ENCODE results near the gene NMS.
"Not testable (repeated sequence)": the region's sequence is repeated elsewhere in the genome, so short reads cannot be mapped to it uniquely, and the experiment has no call there.

The NMS gene, protein sequence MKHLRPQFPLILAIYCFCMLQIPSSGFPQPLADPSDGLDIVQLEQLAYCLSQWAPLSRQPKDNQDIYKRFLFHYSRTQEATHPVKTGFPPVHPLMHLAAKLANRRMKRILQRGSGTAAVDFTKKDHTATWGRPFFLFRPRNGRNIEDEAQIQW

GRCh38 chr2:100470182-100470581, at the start of gene NMS:
Gene NMS (plus strand): TSS chr2:100470482. CDS start chr2:100470489, 7 bp downstream.
- no peak for DNase-seq

DNA sequence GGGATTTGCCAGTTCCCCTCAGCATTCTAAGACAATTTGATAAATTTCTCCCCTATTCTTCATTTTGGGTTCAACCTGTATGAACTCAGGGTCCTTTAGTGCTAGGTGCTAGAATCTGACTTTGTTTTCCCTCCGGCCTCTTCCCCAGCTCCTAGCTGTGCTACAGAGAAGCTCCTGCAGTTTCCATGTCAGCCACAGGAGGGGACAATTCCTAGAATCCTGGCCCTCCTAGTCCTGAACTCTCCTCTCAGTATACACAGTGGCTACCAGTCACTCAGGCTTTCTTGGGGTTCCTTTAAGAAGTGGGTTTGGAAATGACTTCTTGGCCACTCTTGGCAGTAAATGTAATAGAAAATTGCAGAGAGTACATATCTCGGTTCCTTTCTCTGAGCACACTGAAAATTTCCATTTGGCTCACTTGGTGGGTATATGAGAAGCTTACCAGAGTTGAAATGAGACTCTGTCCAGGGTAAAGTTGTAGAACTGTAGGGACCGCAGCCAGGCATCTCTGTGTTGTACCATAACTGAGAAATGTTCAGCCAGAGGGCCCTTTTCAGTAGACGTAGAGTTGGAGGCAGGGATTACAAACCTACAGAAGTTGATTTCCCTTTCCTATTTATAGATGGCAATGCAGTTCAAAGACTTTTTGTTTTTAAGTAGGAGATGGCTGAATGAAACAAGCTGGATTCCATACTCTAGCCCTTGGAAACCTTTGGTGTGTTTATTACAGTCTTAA, 47.8 kb upstream of the NMS start:
- DNase-seq: no peak

- DNase-seq: no peak
Observed at GRCh38 chr2:100423631-100424030, 46.7 kb upstream of the NMS start.

- no peak for DNase-seq
Observed at GRCh38 chr2:100424277-100424875, 45.9 kb upstream of the NMS start.

- no peak for DNase-seq
Observed at GRCh38 chr2:100425107-100425506, 45.2 kb upstream of the NMS start.

GRCh38 chr2:100425573-100426383, 44.5 kb upstream of the NMS start:
- no peak for DNase-seq

DNA sequence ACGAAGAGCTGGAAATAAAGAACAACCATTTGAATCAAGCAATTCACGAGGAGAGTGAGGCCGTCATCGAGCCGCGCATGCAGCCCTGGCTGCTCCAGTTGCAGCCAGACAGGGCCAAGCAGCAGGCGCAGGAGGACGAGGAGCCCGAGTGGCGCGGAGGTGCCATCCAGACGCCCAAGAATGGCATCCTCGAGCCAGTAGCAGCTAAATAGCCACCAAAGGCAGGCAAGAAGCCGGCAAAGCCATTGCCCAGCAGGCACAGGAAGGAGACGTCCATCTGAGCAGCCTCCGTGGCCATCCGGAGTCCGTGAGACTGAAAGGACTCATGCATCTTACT, 43.9 kb upstream of the NMS start:
- no peak for DNase-seq

DNA sequence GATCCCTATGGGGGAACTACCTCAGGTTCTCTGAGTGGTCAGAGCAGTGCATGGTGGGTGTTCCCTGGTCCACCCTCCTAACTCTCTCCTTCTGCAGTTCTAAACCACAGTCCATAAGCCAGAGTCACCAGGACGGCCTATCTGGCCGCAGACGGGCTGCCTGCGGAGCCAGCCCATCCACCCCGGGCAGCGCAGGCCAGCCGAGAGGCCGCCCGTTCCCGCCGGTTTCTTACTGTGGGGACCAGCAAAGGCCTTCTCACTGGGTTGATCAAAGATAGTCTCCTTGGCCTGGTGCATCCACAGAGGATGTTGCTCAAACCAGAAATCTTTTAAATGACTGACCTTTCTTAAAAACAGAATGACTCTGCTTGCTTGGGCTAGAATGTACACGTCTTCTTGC, 43.2 kb upstream of the NMS start:
- DNase-seq: no peak

GRCh38 chr2:100427627-100428258, 42.5 kb upstream of the NMS start:
- peak; percentile 27 for DNase-seq

- no peak for DNase-seq
Observed at GRCh38 chr2:100429726-100430125, 40.6 kb upstream of the NMS start.

GRCh38 chr2:100437751-100438150, 32.5 kb upstream of the NMS start:
- DNase-seq: no peak

GRCh38 chr2:100446696-100447095, 23.6 kb upstream of the NMS start:
- no peak for DNase-seq

- DNase-seq: no peak
Observed at GRCh38 chr2:100451092-100451491, 19.2 kb upstream of the NMS start.

GRCh38 chr2:100451734-100452133, 18.5 kb upstream of the NMS start:
- no peak for DNase-seq

DNA sequence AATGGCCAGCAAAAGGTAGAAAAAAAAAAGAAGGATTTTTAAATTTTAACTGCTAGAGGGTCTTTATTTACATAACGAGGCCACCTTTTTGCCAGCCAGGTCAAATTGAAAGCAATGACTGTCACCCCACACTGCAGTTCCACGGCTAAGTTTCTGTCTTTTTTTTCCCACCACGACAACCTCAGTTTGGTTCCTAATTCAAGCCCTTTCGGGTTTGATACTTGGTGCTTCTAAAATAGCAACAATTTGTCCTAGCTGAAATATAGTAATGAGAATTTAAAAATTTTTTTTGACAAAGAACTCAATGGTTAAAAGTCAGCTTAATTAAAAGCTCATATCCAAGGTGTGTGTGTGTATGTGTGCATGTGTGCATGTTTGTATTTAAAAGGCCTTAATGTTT, 16.4 kb upstream of the NMS start:
- DNase-seq: no peak

- DNase-seq: not testable (repeated sequence)
Observed at GRCh38 chr2:100456357-100456756, 13.9 kb upstream of the NMS start.

- no peak for DNase-seq
Observed at GRCh38 chr2:100460904-100461530, 9.3 kb upstream of the NMS start.

GRCh38 chr2:100470898-100471514, 724 bp downstream of the NMS start:
- no peak for DNase-seq

- no peak for DNase-seq
Observed at GRCh38 chr2:100476606-100477005, 6.3 kb downstream of the NMS start.

DNA sequence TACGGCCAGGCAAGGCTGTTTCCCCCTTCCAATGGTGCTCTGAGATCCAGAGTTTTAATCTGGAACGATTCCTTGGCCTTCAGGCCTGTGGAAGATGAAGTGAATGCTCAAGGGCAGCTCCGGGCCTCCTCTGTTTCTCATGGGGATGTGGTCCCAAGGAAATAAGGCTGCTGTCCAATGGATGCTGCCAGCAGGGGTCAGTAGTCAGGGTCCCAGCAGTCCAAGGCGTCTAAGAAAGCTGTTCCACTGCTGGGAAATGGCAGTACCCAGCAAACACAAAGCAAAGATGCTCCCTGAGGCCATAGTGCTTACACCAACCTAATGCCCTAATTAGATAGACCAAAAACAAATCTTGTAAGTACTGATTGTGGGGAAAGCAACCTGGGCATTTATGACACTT, 12.5 kb downstream of the NMS start:
- no peak for DNase-seq

- DNase-seq: no peak
Observed at GRCh38 chr2:100483895-100484294, 13.6 kb downstream of the NMS start.

- DNase-seq: no peak
Observed at GRCh38 chr2:100484390-100484789, 14.1 kb downstream of the NMS start.

Data from NCI-H748 treated with DMSO at 0.1 percent for 48 hours (cell line).